ENCODE measurements around the gene PRRG2.
A peak's percentile ranks its signal among the peaks of the same experiment; 100 is the strongest.

Gene PRRG2

GRCh38 chr19:49556412-49557398, 24.4 kb upstream of the PRRG2 start:
- no peak for DNase-seq (ENCODE audit: low read depth, low spot score)

GRCh38 chr19:49557641-49558325, 23.3 kb upstream of the PRRG2 start:
- no peak for DNase-seq (ENCODE audit: low read depth, low spot score)

GRCh38 chr19:49558591-49558990, 22.5 kb upstream of the PRRG2 start:
- DNase-seq (ENCODE audit: low read depth, low spot score), result no peak

- no peak for DNase-seq (ENCODE audit: low read depth, low spot score)
Measured at GRCh38 chr19:49559443-49559842, 21.7 kb upstream of the PRRG2 start.

GRCh38 chr19:49559928-49560327, 21.2 kb upstream of the PRRG2 start:
- DNase-seq (ENCODE audit: low read depth, low spot score), result no peak

- no peak for DNase-seq (ENCODE audit: low read depth, low spot score)
Measured at GRCh38 chr19:49560358-49560900, 20.7 kb upstream of the PRRG2 start.

- DNase-seq (ENCODE audit: low read depth, low spot score), result no peak
Measured at GRCh38 chr19:49564616-49565045, 16.5 kb upstream of the PRRG2 start.

- no peak for DNase-seq (ENCODE audit: low read depth, low spot score)
Measured at GRCh38 chr19:49565261-49565660, 15.9 kb upstream of the PRRG2 start.

- no peak for DNase-seq (ENCODE audit: low read depth, low spot score)
Measured at GRCh38 chr19:49566302-49566701, 14.8 kb upstream of the PRRG2 start.

GRCh38 chr19:49567861-49568441, 13.2 kb upstream of the PRRG2 start:
- no peak for DNase-seq (ENCODE audit: low read depth, low spot score)

- DNase-seq (ENCODE audit: low read depth, low spot score), result no peak
Measured at GRCh38 chr19:49570138-49570856, 10.8 kb upstream of the PRRG2 start.

GRCh38 chr19:49570997-49571676, 10.0 kb upstream of the PRRG2 start:
- no peak for DNase-seq (ENCODE audit: low read depth, low spot score)

- DNase-seq (ENCODE audit: low read depth, low spot score), result no peak
Measured at GRCh38 chr19:49573009-49573408, 8.1 kb upstream of the PRRG2 start.

- DNase-seq (ENCODE audit: low read depth, low spot score), result no peak
Measured at GRCh38 chr19:49573425-49573824, 7.7 kb upstream of the PRRG2 start.

- no peak for DNase-seq (ENCODE audit: low read depth, low spot score)
Measured at GRCh38 chr19:49574206-49574755, 6.8 kb upstream of the PRRG2 start.

- DNase-seq (ENCODE audit: low read depth, low spot score), result no peak
Measured at GRCh38 chr19:49579193-49579592, 1.9 kb upstream of the PRRG2 start.

- no peak for DNase-seq (ENCODE audit: low read depth, low spot score)
Measured at GRCh38 chr19:49579947-49580263, 1.2 kb upstream of the PRRG2 start.

GRCh38 chr19:49580264-49581006, 681 bp upstream of the PRRG2 start, which contains the start of gene NOSIP:
Gene NOSIP (minus strand): TSS chr19:49580556. CDS start chr19:49560691, 19,865 bp downstream.
- peak; percentile 88 for DNase-seq (ENCODE audit: low read depth, low spot score)

GRCh38 chr19:49583239-49583638, 2.1 kb downstream of the PRRG2 start:
- no peak for DNase-seq (ENCODE audit: low read depth, low spot score)

GRCh38 chr19:49585023-49585422, 3.9 kb downstream of the PRRG2 start:
- DNase-seq (ENCODE audit: low read depth, low spot score), result no peak

Data from brain pericyte (primary cell).